RWPE2 (cell line): ENCODE results near the gene IL17RB.

Experiments used
- ATAC-seq: fragments of 200-7000 bp; cut with Tn5 transposase; 3 replicates; pipeline ENCODE4 v1.9.1; 2021; ENCODE audit warnings: low read depth
- DNase-seq: peaks from one replicate; pipeline ENCODE4 v3.0.0-alpha.2; 2020; ENCODE audit warnings: low spot score
- H3K27ac ChIP-seq: fragments of 450-650 bp; 2 replicates; pipeline ENCODE4 v1.5.1; 2017; ENCODE audit warnings: mild to moderate bottlenecking; ENCODE audit not compliant: poor library complexity, severe bottlenecking
- H3K27me3 ChIP-seq: fragments of 250-450 bp; sonication (Bioruptor Pico); 2 replicates; pipeline ENCODE4 v1.5.1; 2021; ENCODE audit warnings: mild to moderate bottlenecking, moderate library complexity; ENCODE audit not compliant: insufficient read depth, poor library complexity, severe bottlenecking
- H3K36me3 ChIP-seq: fragments of 250-450 bp; sonication (Bioruptor Pico); 2 replicates; pipeline ENCODE4 v1.5.1; 2020; ENCODE audit warnings: low read depth, mild to moderate bottlenecking, moderate library complexity
- H3K4me1 ChIP-seq: fragments of 250-450 bp; sonication (Bioruptor Pico); 2 replicates; pipeline ENCODE4 v1.5.1; 2021; ENCODE audit warnings: mild to moderate bottlenecking, moderate library complexity; ENCODE audit not compliant: insufficient read depth, poor library complexity, severe bottlenecking
- H3K4me3 ChIP-seq: fragments of 250-450 bp; sonication (Bioruptor Pico); 2 replicates; pipeline ENCODE4 v1.5.1; 2021; ENCODE audit warnings: mild to moderate bottlenecking, moderate library complexity; ENCODE audit not compliant: severe bottlenecking
- H3K9me3 ChIP-seq: fragments of 250-450 bp; sonication (Bioruptor Pico); 2 replicates; pipeline ENCODE4 v1.5.1; 2021; ENCODE audit warnings: mild to moderate bottlenecking, moderate library complexity; ENCODE audit not compliant: severe bottlenecking
- TF ChIP-seq, protein P1 (sequence below): fragments of 450-650 bp; IDR thresholded peaks from one replicate; pipeline ENCODE4 v1.5.1; 2017; ENCODE audit warnings: mild to moderate bottlenecking, moderate library complexity; ENCODE audit not compliant: poor library complexity, severe bottlenecking

The IL17RB gene

DNA sequence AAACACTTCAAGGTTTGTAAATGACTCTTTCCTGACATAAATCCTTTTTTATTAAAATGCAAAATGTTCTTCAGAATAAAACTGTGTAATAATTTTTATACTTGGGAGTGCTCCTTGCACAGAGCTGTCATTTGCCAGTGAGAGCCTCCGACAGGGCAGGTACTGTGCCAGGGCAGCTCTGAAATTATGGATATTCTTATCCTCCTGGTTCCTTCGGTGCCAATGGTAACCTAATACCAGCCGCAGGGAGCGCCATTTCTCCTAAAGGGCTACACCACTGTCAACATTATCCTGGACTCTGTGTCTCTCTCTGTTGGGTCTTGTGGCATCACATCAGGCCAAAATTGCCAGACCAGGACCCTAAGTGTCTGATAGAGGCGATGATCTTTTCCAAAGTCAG, 33.1 kb upstream of the IL17RB start:
- TF ChIP-seq, protein P1, sequence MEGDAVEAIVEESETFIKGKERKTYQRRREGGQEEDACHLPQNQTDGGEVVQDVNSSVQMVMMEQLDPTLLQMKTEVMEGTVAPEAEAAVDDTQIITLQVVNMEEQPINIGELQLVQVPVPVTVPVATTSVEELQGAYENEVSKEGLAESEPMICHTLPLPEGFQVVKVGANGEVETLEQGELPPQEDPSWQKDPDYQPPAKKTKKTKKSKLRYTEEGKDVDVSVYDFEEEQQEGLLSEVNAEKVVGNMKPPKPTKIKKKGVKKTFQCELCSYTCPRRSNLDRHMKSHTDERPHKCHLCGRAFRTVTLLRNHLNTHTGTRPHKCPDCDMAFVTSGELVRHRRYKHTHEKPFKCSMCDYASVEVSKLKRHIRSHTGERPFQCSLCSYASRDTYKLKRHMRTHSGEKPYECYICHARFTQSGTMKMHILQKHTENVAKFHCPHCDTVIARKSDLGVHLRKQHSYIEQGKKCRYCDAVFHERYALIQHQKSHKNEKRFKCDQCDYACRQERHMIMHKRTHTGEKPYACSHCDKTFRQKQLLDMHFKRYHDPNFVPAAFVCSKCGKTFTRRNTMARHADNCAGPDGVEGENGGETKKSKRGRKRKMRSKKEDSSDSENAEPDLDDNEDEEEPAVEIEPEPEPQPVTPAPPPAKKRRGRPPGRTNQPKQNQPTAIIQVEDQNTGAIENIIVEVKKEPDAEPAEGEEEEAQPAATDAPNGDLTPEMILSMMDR = no peak
- no peak for ATAC-seq
- Histone ChIP-seq H3K9me3 (no peaks in the 10 kb centered on the region), H3K36me3 (no peaks in the 10 kb centered on the region), H3K4me3 (no peak overlapping the region), H3K4me1 (no peaks in the 10 kb centered on the region), H3K27me3 (no peaks in the 10 kb centered on the region), H3K27ac (no peak overlapping the region)
- no peak for DNase-seq

DNA sequence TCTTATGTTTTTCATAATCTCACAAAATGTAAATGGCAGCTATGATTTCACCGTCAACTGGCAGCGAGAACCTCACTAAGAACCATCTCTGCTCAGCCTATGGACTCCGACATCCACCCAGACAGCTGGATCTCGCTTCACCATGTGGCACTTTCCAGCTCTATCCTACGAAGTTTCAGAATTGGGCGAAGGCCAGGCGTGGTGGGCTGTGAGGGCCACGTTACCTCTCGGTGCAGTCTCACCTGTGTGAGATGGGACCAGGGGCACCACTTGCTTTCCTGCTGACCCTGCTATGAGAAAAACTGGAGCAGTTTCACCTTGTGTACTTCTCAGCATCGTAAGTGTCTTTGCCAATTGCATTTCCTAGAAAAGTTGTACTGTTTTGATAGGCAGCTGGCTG, 32.5 kb upstream of the IL17RB start:
- Histone ChIP-seq H3K9me3 (no peaks in the 10 kb centered on the region), H3K36me3 (no peaks in the 10 kb centered on the region), H3K27me3 (no peaks in the 10 kb centered on the region), H3K4me1 (no peaks in the 10 kb centered on the region), H3K27ac (no peak overlapping the region), H3K4me3 (no peak overlapping the region)
- TF ChIP-seq, protein P1 = no peak
- DNase-seq = no peak
- no peak for ATAC-seq

DNA sequence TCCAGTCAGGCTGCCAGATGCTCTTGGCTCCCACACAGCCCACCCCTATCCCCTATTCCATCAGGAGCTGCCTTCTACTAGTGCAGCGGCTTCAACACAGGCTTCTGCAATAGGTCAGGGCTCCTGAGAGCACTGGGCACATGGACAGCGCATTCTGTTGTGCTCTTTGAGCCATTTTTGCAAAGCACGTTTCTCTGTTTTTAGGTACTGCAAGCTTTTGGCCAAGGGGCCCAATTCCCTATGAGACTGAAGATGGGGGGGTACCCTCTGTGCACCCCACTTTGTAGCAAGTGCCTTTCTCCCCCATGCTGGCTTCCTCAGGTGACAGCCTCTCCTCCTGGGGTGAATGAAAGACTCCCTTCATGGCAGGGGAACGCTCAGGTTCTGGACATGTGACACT, 31.3 kb upstream of the IL17RB start:
- no peak for ATAC-seq
- H3K4me1 ChIP-seq = no peaks in the 10 kb centered on the region
- no peak for DNase-seq
- no peak overlapping the region for H3K4me3 ChIP-seq
- H3K27ac ChIP-seq = no peak overlapping the region
- H3K9me3 ChIP-seq = no peaks in the 10 kb centered on the region
- no peaks in the 10 kb centered on the region; the same call in 1 of the 2 replicates for H3K36me3 ChIP-seq
- TF ChIP-seq, protein P1 = no peak
- no peaks in the 10 kb centered on the region for H3K27me3 ChIP-seq

DNA sequence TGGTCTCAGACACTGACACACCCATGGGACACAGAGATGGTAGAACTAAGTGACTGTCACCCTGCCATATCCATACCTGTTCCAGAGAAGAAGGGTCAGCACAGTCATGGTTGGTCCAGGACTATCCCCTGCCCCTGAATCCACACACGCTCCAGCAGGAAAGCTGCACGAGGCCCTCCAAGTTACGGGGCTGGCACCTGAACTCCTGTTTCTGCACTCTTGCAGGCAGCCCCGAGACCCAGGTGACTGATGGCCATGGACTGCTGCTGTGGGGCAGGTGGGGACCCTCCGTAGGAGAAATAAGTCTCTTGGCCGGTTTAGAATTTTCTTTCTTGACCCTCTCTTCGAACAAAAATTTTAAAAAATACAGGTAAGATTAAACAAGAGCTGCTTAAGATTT, 30.7 kb upstream of the IL17RB start:
- no peak for DNase-seq
- Histone ChIP-seq H3K4me1 (no peaks in the 10 kb centered on the region), H3K27ac (no peak overlapping the region), H3K9me3 (no peaks in the 10 kb centered on the region), H3K36me3 (no peaks in the 10 kb centered on the region; the same call in 1 of the 2 replicates), H3K27me3 (no peaks in the 10 kb centered on the region), H3K4me3 (no peak overlapping the region)
- TF ChIP-seq, protein P1 = no peak
- ATAC-seq = no peak

DNA sequence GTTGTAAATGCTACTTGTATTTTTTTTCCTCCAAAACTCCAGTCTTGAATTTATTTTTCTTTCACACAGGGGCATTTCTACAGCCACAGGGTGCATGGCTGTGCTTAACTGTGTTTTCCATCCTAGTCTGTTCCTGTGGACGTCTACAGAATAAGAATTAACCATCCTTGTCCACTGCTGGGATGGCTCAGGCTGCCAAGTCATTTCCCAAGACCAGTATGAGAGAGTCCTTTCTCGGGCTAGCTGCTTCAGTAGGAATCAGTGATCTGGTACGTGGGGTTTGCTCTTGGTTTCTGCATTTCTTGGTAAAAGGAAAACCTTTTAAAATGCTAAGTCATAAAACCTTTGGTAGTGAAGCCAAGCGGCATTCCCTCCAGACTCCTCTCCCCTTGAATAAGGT, 29.9 kb upstream of the IL17RB start:
- Histone ChIP-seq H3K9me3 (no peaks in the 10 kb centered on the region), H3K27me3 (no peaks in the 10 kb centered on the region), H3K4me1 (no peaks in the 10 kb centered on the region), H3K4me3 (no peak overlapping the region), H3K36me3 (no peaks in the 10 kb centered on the region; the same call in 1 of the 2 replicates), H3K27ac (no peak overlapping the region)
- ATAC-seq = no peak
- DNase-seq = no peak
- TF ChIP-seq, protein P1 = no peak
